Transverse colon (tissue), 4 donors: ENCODE data around the gene PTK7.

ENCODE experiments used
- CTCF ChIP-seq, 5 experiments: fragments of 200-600 bp in 3 of 5; fragments of 450-650 bp in 2 of 5; sonication (generic) in 3 of 5; IDR thresholded peaks; 1 replicate in 2 of 5; 2 replicates in 3 of 5; pipeline ENCODE4 v1.5.1; 2016 to 2017; ENCODE audit warnings: antibody characterized with exemption in 5 of 5, inconsistent platforms in 3 of 5, mild to moderate bottlenecking in 2 of 5, moderate library complexity in 1 of 5
- EP300 ChIP-seq: sonication (generic); formaldehyde crosslinking; IDR thresholded peaks from one replicate; pipeline ENCODE4 v1.6.1; 2017; ENCODE audit warnings: antibody characterized with exemption, low read depth
- POLR2A ChIP-seq: fragments of 450-650 bp; IDR thresholded peaks from one replicate; pipeline ENCODE4 v1.6.1; 2016; ENCODE audit warnings: antibody characterized with exemption, mild to moderate bottlenecking, moderate library complexity
- POLR2AphosphoS5 ChIP-seq, 3 donors: sonication (generic); formaldehyde crosslinking; IDR thresholded peaks; one replicate each; pipeline ENCODE4 v1.6.1; 2016; ENCODE audit warnings: antibody characterized with exemption in 3 of 3

DNA sequence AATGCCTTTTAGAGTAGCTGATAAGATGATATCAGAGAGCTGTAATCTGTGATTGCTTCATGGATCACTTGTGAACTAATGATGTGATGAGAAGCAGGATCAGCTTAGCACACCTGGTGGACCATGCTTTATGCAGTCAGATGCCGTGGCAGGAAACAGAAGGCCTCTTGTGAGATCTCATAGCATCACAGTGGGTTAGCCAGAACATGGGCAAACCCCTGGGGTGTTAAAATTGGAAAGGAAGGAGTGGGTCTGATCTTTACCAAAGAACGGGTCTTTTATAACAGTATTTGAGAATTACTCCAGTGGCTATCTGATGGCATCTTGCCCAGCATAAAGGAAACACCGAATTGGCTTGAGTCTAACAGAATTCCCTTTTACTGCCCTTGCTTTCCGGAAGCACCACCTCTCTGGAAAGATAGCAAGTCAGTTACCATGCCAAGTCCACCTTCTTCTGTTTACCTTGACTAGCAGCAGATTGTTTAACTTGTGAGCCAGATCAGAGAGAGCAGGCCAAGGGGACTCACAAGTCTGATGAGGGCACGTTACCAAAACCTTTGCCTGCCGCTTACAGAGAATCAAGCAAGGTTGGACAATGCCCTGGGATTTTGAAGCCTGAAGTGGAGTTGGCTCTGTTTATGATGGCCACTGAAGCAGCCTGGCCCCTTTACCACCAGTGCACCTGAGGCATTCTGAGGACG, 74.1 kb downstream of the PTK7 start:
- no peak for TF ChIP-seq CTCF (IDR thresholded peaks at IDR 0.05)
- no peak for TF ChIP-seq POLR2A
- no peak for TF ChIP-seq POLR2AphosphoS5 (IDR thresholded peaks at IDR 0.05)
- no peak for TF ChIP-seq EP300
